HepG2 (cell line): Measurements from ENCODE around the gene DLEC1. TPM values are rescaled to one million over a fixed set of nuclear protein-coding genes. Genes with fewer than 3 reads are reported as not detected.

Experiments
- ATAC-seq: fragments of 200-7000 bp; cut with Tn5 transposase; 3 replicates; pipeline ENCODE4 v1.9.1; 2020; ENCODE audit warnings: mild to moderate bottlenecking, moderate library complexity
- BruUV-seq: library from RNA; stranded (reverse); fragments of 400-500 nt; replicated peaks from 2 replicates; lab custom pipeline; 2021; lab: Mats Ljungman, UMichigan
- CTCF ChIA-PET: fragments of 300-600 bp; formaldehyde crosslinking; extraction: SDS; loops from one replicate; lab custom pipeline; 2021; ENCODE audit warnings: low total read pairs, inconsistent platforms, low intra/inter-chr PET ratio; lab: Yijun Ruan, JAX
- POLR2A ChIA-PET: fragments of 350-600 bp; sonication (Branson Sonifier 250); formaldehyde crosslinking; loops from one replicate; lab custom pipeline; 2020; ENCODE audit warnings: antibody characterized with exemption, inconsistent platforms; lab: Yijun Ruan, JAX
- DNase-seq: peaks from one replicate; pipeline ENCODE4 v3.0.0-alpha.2; 2015; ENCODE audit warnings: low spot score
- FAIRE-seq: peaks from 3 replicates; lab custom pipeline; 2011; peaks lifted over from hg19 to GRCh38; lab: Jason Lieb, UNC
- H2AFZ ChIP-seq: one replicate; pipeline ENCODE4 v1.6.1; 2011; ENCODE audit warnings: low read length, inconsistent platforms
- H3K27ac ChIP-seq: fragments of 300-600 bp; 3 replicates; pipeline ENCODE4 v1.8.0; 2011; ENCODE audit warnings: mixed run types, mild to moderate bottlenecking, mixed read lengths, low read length, inconsistent platforms; ENCODE audit not compliant: insufficient read depth; ENCODE audit errors: extremely low read length
- H3K27me3 ChIP-seq, 2 experiments: fragments of 200-600 bp in 1 of 2; 2 replicates in 1 of 2; 3 replicates in 1 of 2; pipeline versions ENCODE4 v1.6.0 to v1.8.0; 2011; ENCODE audit warnings: low read length in 2 of 2, mild to moderate bottlenecking in 2 of 2, moderate library complexity in 2 of 2, inconsistent platforms in 1 of 2; ENCODE audit not compliant: insufficient read depth in 2 of 2, control insufficient read depth in 1 of 2
- H3K36me3 ChIP-seq, 2 experiments: fragments of 200-600 bp in 1 of 2; replicated peaks in 1 of 2; 2 replicates in 1 of 2; 3 replicates in 1 of 2; pipeline versions ENCODE4 v1.5.1 to v1.8.0; 2011; ENCODE audit warnings: low read length in 2 of 2, inconsistent platforms in 1 of 2; ENCODE audit not compliant: insufficient read depth in 2 of 2, control insufficient read depth in 1 of 2
- H3K4me1 ChIP-seq: 2 replicates; pipeline ENCODE4 v1.5.1; 2012; ENCODE audit warnings: low read length, inconsistent platforms; ENCODE audit not compliant: insufficient read depth
- H3K4me2 ChIP-seq: 2 replicates; pipeline ENCODE4 v1.6.0; 2011; ENCODE audit warnings: low read depth, low read length, inconsistent platforms
- H3K4me3 ChIP-seq, 3 experiments: fragments of 200-600 bp in 1 of 3; sonication (generic), shearing (Covaris generic) in 1 of 3; replicated peaks in 1 of 3; 2 replicates each; pipeline ENCODE4 v1.5.1; 2011 to 2016; ENCODE audit warnings: low read length in 3 of 3, inconsistent platforms in 2 of 3, low read depth in 2 of 3, mild to moderate bottlenecking in 2 of 3, control low read depth in 1 of 3, mixed read lengths in 1 of 3; ENCODE audit not compliant: insufficient read depth in 1 of 3
- H3K79me2 ChIP-seq: one replicate; pipeline ENCODE4 v1.6.1; 2011; ENCODE audit warnings: low read length, inconsistent platforms; ENCODE audit not compliant: insufficient read depth
- H3K9ac ChIP-seq: 2 replicates; pipeline ENCODE4 v1.6.0; 2011; ENCODE audit warnings: mild to moderate bottlenecking, low read depth, low read length, inconsistent platforms; ENCODE audit not compliant: insufficient read depth
- H3K9me3 ChIP-seq: 2 replicates; pipeline ENCODE4 v1.5.1; 2012; ENCODE audit warnings: mild to moderate bottlenecking, low read length
- H4K20me1 ChIP-seq: 2 replicates; pipeline ENCODE4 v1.6.0; 2011; ENCODE audit warnings: inconsistent platforms, mild to moderate bottlenecking, low read length, moderate library complexity; ENCODE audit not compliant: insufficient read depth
- CBX5 ChIP-seq: sonication (generic); formaldehyde crosslinking; IDR thresholded peaks from 2 replicates; pipeline ENCODE4 v1.4.0; 2020; ENCODE audit warnings: missing genetic modification reagents, borderline replicate concordance
- CC2D1A ChIP-seq: sonication (generic); formaldehyde crosslinking; IDR thresholded peaks from 2 replicates; pipeline ENCODE4 v1.8.1; 2023; ENCODE audit warnings: mild to moderate bottlenecking, missing genetic modification reagents
- ERF ChIP-seq: IDR thresholded peaks from 2 replicates; pipeline ENCODE4 v1.6.1; 2018; ENCODE audit warnings: missing biosample characterization, missing genetic modification reagents
- ISL2 ChIP-seq: sonication (generic); formaldehyde crosslinking; IDR thresholded peaks from 2 replicates; pipeline ENCODE4 v1.5.0; 2020; ENCODE audit warnings: missing genetic modification reagents
- MAZ ChIP-seq, 2 experiments: sonication (generic) in 1 of 2; formaldehyde crosslinking in 1 of 2; IDR thresholded peaks; 2 replicates each; pipeline versions ENCODE4 v1.5.0 to v1.6.1; 2012 to 2020; ENCODE audit warnings: low read depth in 2 of 2, mild to moderate bottlenecking in 2 of 2, borderline replicate concordance in 1 of 2, improper control_type of control experiment in 1 of 2, low read length in 1 of 2, missing genetic modification reagents in 1 of 2, moderate library complexity in 1 of 2
- MEIS1 ChIP-seq: sonication (generic); formaldehyde crosslinking; IDR thresholded peaks from 2 replicates; pipeline ENCODE4 v1.9.0; 2021; ENCODE audit warnings: mild to moderate bottlenecking, missing genetic modification reagents, moderate library complexity, borderline replicate concordance
- PPARG ChIP-seq: conservative IDR thresholded peaks from 2 replicates; pipeline ENCODE4 v1.6.1; 2016; ENCODE audit warnings: missing biosample characterization, missing genetic modification reagents
- SKI ChIP-seq: fragments of 450-650 bp; IDR thresholded peaks from one replicate; pipeline ENCODE4 v1.6.1; 2018; ENCODE audit warnings: mild to moderate bottlenecking; ENCODE audit not compliant: partially characterized antibody
- ZNF207 ChIP-seq: fragments of 450-650 bp; IDR thresholded peaks from 2 replicates; pipeline ENCODE4 v1.6.1; 2016; ENCODE audit warnings: antibody characterized with exemption, borderline replicate concordance
- ZNF547 ChIP-seq: sonication (generic); formaldehyde crosslinking; IDR thresholded peaks from 2 replicates; pipeline ENCODE4 v1.5.1; 2020; ENCODE audit warnings: mild to moderate bottlenecking, missing genetic modification reagents
- ZNF558 ChIP-seq: sonication (generic); formaldehyde crosslinking; IDR thresholded peaks from 2 replicates; pipeline ENCODE4 v1.9.0; 2022; ENCODE audit warnings: mild to moderate bottlenecking, missing genetic modification reagents, borderline replicate concordance
- WGBS: methylation state at CpG from one replicate; pipeline ENCODE4 v1.1.6; 2017; ENCODE audit warnings: low lambda C conversion rate; 5-methylcytosine and 5-hydroxymethylcytosine counted together
- in situ Hi-C: cut with HindIII; loops from 2 replicates; pipeline ENCODE4 v1.10.0; 2017; ENCODE audit warnings: low pct_unique_long_range_greater_than_20kb; ENCODE audit not compliant: extremely low pct_ligation_motif_present
- intact Hi-C: fragments of 100-400 bp; cut with micrococcal nuclease; formaldehyde crosslinking; loops from one replicate; pipeline ENCODE4 v1.10.0; 2022; ENCODE audit not compliant: unreplicated experiment
- polyA plus RNA-seq, 8 experiments: library from polyadenylated mRNA; depleted of rRNA in 3 of 8; stranded (reverse) in 7 of 8; unstranded in 1 of 8; fragments of >200 nt; fragmentation: Illumina TruSeq in 4 of 8; extraction: Trizol in 4 of 8; gene quantifications; 2 replicates each; pipeline versions ENCODE4 v1.2.1 to v1.2.3, GENCODE V29; 2011 to 2016; ENCODE audit warnings: low read depth in 4 of 8, missing spikeins in 1 of 8, mixed read lengths in 1 of 8; ENCODE audit not compliant: insufficient read depth in 1 of 8
- total RNA-seq, 5 experiments: library from RNA; depleted of rRNA; stranded (reverse); fragments of >200 nt; fragmentation: Illumina TruSeq; extraction: Trizol; gene quantifications; 2 replicates each; pipeline ENCODE4 v1.2.3, GENCODE V29; 2016; ENCODE audit warnings: low read depth in 1 of 5
- TF ChIP-seq, protein P1 (sequence below): sonication (generic); formaldehyde crosslinking; IDR thresholded peaks from 2 replicates; pipeline ENCODE4 v1.4.0; 2020; ENCODE audit warnings: missing genetic modification reagents, borderline replicate concordance
- TF ChIP-seq, protein P2 (sequence below): sonication (generic); formaldehyde crosslinking; IDR thresholded peaks from 2 replicates; pipeline ENCODE4 v1.4.0; 2020; ENCODE audit warnings: mild to moderate bottlenecking, low read depth, missing genetic modification reagents
- TF ChIP-seq, protein P3 (sequence below): sonication (generic); formaldehyde crosslinking; IDR thresholded peaks from 2 replicates; pipeline ENCODE4 v1.8.0; 2022; ENCODE audit warnings: mild to moderate bottlenecking, missing genetic modification reagents, borderline replicate concordance

Gene DLEC1
- total and polyA plus RNA-seq, 2 of the 13 experiments (the other 11 are each of a cell fraction or from before 2014, with no cell fraction given), result 0.09 TPM; not detected in 1

DNA sequence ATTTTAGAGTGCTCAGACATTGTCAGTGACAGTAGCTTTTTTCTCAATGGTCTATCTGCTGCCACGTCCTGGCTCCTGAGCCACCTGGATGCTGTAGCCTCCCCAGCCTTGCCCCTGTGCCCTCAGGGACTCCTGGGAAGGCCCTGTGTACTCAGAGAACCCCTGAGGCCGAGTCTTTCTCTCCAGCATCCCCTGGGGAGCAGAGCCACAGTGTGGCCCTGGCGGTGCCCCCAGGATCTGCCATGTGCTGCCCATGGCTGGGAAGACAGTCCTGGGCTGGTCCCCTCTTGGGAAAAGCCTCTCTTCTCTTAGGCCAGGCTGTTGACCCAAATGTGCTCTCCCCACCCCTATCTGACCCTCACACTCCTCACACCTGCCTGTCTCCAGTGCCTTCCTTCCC lies 104.5 kb downstream of the DLEC1 start (continued):
- TF ChIP-seq, protein P1, sequence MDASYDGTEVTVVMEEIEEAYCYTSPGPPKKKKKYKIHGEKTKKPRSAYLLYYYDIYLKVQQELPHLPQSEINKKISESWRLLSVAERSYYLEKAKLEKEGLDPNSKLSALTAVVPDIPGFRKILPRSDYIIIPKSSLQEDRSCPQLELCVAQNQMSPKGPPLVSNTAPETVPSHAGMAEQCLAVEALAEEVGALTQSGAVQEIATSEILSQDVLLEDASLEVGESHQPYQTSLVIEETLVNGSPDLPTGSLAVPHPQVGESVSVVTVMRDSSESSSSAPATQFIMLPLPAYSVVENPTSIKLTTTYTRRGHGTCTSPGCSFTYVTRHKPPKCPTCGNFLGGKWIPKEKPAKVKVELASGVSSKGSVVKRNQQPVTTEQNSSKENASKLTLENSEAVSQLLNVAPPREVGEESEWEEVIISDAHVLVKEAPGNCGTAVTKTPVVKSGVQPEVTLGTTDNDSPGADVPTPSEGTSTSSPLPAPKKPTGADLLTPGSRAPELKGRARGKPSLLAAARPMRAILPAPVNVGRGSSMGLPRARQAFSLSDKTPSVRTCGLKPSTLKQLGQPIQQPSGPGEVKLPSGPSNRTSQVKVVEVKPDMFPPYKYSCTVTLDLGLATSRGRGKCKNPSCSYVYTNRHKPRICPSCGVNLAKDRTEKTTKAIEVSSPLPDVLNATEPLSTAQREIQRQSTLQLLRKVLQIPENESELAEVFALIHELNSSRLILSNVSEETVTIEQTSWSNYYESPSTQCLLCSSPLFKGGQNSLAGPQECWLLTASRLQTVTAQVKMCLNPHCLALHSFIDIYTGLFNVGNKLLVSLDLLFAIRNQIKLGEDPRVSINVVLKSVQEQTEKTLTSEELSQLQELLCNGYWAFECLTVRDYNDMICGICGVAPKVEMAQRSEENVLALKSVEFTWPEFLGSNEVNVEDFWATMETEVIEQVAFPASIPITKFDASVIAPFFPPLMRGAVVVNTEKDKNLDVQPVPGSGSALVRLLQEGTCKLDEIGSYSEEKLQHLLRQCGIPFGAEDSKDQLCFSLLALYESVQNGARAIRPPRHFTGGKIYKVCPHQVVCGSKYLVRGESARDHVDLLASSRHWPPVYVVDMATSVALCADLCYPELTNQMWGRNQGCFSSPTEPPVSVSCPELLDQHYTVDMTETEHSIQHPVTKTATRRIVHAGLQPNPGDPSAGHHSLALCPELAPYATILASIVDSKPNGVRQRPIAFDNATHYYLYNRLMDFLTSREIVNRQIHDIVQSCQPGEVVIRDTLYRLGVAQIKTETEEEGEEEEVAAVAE (CRISPR knock-in tag), result no peak
- no peak for TF ChIP-seq CC2D1A (CRISPR knock-in tag)
- no peak for TF ChIP-seq CBX5 (CRISPR knock-in tag)
- TF ChIP-seq ISL2 (CRISPR knock-in tag), result no peak
- TF ChIP-seq ZNF547, result no peak
- no peak for TF ChIP-seq PPARG (CRISPR knock-in tag)

DNA sequence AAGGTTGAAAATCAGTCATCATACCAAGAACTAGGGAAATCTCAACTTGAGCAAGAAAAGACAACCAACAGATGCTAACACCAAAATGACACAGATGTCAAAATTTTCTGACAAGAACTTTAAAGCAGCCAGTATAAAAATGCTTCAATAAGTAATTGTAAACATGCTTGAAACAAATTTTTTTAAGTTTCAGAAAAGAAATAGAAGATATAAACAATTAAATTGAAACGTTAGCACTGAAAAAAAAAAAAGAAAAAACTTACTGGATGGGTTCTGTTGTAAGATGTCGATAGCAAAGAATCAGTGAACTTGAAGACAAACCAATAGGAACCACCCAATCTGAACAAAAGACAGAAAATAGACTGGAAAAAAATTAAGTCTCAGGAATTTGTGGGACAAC lies 107.5 kb downstream of the DLEC1 start:
- CTCF ChIA-PET, result no interaction called here
- Histone ChIP-seq H4K20me1 (no peaks in the 10 kb centered on the region), H3K27ac (no peak overlapping the region), H3K79me2 (no peaks in the 10 kb centered on the region), H3K4me2 (no peak overlapping the region), H3K27me3 (no peaks in the 10 kb centered on the region), H3K9ac (no peak overlapping the region), H3K4me1 (peaks cover 7% of the 10 kb centered on the region; the same call in 1 of the 2 replicates), H2AFZ (no peak overlapping the region), H3K4me3 (no peak overlapping the region), H3K36me3 (peaks cover 1 to 4% of the 10 kb centered on the region in 2 experiments; a peak in 3 of 5 replicates), H3K9me3 (0 out of 2 replicates have a peak, but pooled peaks cover 9% of the 10 kb centered on the region)
- BruUV-seq, result no TSS peak
- 7% methylated on average over 2 of the region's 2 CpGs for WGBS
- FAIRE-seq, result no peak
- POLR2A ChIA-PET, result no interaction called here
- ATAC-seq, result no peak
- intact Hi-C loops (no loop called here), in situ Hi-C loops (loop anchor here (25.0 kb wide), 1 partner anchor 316 kb away; the partner anchor contains the start of gene ACVR2B)
- DNase-seq, result no peak
- TF ChIP-seq ERF (CRISPR knock-in tag) (no peak), ZNF207 (no peak), ZNF558 (CRISPR knock-in tag) (no peak), MAZ (IDR thresholded peaks at IDR 0.05; ENCODE audit: borderline replicate concordance, low read depth, low read length) (no peak), MAZ (CRISPR knock-in tag; IDR thresholded peaks at IDR 0.05; ENCODE audit: low read depth) (no peak), SKI (no peak), MEIS1 (CRISPR knock-in tag) (no peak)
- TF ChIP-seq, protein P2, sequence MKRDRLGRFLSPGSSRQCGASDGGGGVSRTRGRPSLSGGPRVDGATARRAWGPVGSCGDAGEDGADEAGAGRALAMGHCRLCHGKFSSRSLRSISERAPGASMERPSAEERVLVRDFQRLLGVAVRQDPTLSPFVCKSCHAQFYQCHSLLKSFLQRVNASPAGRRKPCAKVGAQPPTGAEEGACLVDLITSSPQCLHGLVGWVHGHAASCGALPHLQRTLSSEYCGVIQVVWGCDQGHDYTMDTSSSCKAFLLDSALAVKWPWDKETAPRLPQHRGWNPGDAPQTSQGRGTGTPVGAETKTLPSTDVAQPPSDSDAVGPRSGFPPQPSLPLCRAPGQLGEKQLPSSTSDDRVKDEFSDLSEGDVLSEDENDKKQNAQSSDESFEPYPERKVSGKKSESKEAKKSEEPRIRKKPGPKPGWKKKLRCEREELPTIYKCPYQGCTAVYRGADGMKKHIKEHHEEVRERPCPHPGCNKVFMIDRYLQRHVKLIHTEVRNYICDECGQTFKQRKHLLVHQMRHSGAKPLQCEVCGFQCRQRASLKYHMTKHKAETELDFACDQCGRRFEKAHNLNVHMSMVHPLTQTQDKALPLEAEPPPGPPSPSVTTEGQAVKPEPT (CRISPR knock-in tag), result no peak
- TF ChIP-seq, protein P3, sequence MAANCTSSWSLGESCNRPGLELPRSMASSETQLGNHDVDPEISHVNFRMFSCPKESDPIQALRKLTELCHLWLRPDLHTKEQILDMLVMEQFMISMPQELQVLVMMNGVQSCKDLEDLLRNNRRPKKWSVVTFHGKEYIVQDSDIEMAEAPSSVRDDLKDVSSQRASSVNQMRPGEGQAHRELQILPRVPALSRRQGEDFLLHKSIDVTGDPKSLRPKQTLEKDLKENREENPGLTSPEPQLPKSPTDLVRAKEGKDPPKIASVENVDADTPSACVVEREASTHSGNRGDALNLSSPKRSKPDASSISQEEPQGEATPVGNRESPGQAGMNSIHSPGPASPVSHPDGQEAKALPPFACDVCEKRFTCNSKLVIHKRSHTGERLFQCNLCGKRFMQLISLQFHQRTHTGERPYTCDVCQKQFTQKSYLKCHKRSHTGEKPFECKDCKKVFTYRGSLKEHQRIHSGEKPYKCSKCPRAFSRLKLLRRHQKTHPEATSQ, result no peak
